ENCODE measurements around the gene CAD.
"Not testable (repeated sequence)": the region's sequence is repeated elsewhere in the genome, so short reads cannot be mapped to it uniquely, and the experiment has no call there.

- TF ChIP-seq CTCF (IDR thresholded peaks at IDR 0.05; ENCODE audit: insufficient read depth, low read depth, low read length); EZH2 (IDR thresholded peaks at IDR 0.05; ENCODE audit: insufficient read depth, low read length): not testable (repeated sequence)
These were observed 41.4 kb upstream of the CAD start for GRCh38 chr2:27175781-27176180.

Measured in astrocyte (in vitro differentiated cells and primary cell).